UCSD-AML1 (cell line): Measurements from ENCODE around the gene UPP1.

Source experiments
- DNase-seq: peaks from one replicate; lab custom pipeline; 2025; ENCODE audit not compliant: unreplicated experiment; lab: John Stamatoyannopoulos, UW

The UPP1 gene

DNA sequence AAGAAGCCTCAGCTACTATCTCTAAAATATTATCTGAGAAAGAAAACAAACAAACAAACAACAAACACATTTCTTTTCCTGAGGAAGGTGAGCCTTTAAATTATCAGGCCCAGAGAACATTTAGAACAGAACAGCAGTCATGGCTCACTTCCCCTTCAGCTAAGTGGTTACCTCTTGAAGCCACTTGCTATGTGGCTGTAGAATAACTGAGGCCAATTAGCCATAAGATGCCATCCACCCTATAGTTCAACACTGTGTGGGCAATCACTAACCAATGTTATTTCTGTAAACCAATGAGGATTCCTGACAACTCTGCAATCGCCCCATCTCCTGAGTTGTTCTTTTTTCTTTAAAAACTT, 3.7 kb upstream of the UPP1 start:
- no peak for DNase-seq

DNA sequence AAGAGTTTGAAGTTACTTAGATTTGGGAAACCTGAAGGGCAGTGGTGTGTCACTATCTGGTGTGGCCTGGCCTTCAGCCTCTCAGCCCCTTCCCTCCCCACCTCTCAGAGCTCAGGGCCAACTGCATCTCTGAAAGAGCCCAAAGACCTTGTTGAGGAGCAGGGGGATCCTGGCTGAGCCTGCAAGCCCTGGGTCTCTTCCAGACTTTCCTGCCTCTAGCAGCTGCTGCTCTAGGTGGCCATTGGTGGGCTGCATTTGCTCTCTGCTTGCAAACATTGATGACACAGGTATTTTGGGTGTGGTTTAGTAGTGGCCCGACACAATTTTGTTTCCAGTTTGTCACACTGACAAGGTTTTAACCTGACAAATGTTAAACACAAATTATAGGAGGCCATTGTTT, 3.1 kb upstream of the UPP1 start:
- no peak for DNase-seq

DNA sequence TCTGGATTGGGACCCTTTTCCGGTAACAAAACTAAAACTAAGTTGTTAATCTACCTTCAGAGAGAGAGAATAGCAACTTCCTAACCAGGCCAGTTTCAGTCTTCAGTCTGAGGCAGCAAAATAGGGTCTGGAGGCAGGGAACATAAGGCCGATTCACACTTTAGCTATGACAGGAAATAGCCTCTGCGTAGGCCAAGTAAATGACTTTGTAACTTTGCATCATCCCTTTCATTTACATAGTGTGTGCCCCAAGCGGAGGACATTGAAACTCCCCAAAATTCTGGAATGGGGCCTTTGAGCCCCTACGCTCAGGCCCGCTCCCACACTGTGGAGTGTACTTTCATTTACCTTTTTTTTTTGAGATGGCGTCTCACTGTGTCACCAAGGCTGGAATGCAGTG, 1.7 kb upstream of the UPP1 start:
- DNase-seq, result no peak

DNA sequence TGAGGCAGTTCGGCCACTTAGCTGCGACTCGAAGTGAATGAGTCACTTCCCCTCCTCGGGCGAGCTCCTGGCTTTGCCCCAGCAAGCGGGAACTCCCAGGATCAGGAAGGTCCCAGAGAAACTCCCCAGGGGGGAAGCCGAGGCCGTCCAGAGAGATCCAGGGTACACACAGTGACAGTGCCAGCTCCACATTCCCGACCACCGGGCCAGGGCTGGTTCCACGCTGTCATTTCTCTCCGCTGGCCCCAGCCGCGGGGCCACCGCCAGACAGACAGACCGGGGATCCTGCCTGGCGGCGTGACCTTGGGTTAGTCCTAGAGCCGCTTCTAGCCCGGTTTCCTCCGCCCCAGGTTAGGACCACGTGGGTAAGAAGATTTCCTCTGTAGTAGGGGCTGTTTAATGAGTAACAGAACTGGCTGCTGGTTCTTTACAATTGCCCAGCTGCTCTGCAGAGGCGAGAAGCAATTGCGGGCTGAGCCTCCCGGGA, 463 bp upstream of the UPP1 start:
- DNase-seq, result no peak

DNA sequence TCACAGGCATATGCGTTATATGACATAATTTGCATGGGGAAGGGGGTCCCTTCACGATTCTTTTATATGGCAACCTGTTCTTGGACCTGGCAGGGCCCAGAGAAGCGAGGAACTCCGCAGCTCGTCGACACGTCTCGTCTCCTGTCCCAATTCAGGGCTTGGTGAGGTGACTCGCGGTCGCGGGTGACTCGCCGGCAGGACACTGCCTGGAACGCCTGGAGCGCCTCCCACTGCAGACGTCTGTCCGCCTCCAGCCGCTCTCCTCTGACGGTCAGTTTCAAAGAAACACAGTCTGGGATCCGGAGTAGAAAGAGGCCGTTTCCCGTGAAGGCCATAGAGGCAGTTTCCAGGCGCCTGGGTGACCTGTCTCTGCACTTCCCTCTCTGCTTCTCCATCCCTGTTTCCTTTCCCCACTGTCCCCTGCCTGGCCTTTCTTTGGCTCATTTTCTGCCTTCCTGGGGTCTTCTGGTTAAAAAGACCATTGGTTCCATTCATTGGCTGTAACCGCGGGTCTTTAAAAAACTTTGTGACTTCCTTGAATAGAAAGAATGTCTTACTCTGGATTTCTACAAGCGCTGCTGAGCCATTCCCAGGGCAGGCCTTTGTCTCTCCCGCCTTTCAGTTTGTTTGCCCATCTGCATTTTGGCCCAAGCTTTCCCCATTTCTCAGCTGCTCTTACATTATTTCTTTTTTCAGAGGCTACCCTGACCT, 1.2 kb downstream of the UPP1 start:
- no peak for DNase-seq

DNA sequence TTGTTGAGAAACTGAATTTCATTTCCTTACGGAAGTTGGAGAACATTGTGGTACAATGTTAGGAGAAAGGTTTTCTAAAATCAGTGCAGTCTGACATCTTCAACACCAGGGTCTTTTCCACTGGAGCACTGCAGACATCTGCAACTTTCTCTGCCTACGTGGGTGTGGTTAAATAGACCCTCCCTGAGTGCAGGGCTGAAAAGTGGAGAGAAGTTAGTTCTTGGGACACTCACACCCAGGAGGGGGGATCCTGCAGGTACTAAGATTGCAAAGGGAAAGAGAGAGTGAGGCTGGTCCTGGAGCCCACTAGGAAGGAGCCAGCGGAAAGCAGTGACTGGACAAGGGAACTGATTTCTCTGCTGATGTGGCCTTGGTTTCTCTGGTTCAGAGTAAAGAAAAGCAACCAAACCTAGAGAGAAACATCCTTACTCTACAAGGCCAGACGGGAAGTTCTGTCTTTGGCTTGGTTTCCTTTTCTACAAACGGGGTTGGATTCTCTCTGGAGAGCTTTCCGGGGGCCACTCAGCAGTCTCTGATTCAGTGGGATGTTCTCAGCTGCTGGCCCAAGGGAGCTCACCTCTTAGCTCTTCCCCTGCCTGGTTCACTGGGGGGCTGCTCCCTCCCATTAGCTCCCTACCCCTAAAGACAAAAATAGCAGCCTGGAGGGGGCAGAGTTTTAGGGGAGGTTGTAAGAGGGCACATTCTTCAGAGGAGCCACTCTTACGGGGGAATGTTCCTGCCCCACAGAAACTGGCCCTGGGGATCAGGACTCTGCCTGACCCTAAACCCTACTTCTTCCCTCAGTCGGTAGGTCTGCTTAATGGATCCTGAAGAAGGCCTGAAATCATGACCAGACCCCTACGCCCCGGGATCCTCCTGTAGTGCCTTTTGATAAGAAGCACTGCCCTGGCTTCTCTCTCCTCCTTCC, 2.7 kb downstream of the UPP1 start:
- DNase-seq, result no peak

DNA sequence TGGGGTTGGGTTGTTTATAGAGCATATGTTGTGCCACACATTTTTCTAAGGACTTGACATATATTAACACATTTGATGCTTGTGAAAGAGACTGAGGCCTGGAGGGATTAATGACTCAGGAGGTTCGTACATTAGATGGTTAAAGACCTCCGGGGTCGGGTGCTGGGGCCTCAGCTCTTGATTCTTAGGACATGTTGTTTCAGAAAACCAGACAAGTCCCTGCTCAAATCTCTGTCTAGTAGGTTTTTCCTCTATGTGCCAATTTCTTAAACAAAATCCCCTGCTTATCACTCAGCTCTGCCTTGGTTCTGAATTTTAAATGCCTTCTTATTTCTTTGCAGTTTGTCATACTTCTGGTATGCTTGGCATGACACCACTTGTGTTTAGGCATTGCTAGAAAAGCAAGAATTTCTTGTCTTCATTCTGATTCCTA, 5.8 kb downstream of the UPP1 start:
- no peak for DNase-seq

DNA sequence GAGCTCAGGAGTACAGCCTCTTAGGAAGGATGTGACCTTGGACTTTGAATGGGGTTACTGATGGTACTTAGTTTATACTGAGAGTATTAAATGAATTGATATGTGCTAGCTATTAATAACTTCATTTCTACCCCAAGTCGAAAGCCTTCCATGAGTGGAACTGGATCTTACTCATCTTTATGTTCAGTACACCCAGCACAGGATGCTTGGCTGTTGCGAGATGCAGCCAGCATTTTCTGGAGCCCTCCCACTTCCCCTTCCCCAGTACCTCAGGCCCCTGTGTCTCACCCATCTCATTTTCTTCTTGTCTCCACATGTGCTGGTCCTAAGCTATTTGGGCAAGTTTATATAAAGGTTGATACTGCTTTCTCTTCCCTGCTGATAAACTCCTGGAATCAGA, 7.2 kb downstream of the UPP1 start:
- DNase-seq, result no peak

DNA sequence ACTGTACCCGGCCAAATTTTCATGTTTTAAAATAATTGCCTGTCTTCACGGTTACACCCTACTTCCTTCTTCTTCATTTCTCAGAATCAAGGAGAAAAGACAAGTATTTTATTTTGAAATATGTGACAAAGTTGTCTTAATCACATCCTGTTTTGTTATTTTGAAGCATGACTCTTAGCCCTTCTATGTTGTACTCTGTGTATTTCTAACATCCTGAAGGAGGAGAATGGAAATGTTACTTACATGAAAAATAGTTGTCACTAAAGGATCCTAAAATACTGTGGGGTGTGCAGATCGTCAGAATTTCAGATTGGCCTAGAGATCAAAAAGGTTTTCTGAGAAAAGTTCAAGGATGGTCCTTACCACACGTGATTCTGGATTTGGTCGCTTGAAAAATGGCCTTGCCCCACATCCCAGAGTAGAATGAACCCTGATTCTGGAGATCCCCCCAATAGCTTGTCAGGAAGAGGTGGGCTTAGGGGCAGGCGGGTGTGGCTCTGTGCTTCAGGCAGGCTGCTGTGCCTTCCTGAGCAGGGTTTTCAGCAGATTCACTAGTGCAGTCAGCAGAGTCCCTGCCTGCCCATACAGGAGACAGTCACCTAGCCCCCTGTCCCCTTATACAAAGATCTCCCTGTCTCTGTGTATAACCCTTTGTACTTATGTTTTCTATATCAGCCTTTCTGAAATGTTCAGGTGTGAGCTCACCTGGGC, 8.6 kb downstream of the UPP1 start:
- DNase-seq, result no peak

DNA sequence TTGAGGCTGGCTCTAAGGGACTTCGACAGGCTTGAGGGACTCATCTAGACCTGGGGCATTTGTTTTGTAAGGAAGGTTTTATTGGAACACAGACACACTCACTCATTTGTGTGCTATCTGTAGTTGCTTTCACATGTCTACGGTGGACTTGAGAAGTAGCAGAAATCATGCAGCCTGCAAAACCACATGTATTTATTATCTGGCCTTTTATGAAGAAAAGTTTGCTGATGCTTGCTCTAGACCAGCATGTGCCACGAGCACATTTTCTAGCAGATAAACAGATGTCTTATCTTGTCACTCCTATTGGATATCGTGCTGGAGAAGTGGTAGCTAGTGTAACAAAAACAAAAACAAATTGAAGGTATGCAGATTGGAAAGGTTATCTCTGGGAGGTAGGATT, 9.8 kb downstream of the UPP1 start:
- no peak for DNase-seq

DNA sequence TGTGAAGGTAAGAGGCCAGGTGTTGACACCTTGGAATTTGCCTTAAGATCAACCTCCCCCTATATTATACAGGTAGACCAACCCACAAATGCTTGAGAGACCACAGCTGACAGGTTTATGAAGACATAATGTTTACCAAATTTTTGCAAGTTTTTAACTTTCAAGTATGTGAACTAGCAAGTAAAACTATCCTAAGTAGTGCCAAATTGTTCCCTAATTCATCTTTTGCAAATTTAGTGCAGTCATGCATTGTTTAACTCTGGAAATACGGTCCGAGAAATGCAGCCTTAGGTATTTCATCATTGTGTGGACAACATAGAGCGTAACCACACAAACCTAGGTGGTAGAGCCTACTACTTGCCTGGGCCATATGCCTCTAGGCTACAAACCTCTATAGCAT, 10.7 kb downstream of the UPP1 start:
- DNase-seq, result no peak

DNA sequence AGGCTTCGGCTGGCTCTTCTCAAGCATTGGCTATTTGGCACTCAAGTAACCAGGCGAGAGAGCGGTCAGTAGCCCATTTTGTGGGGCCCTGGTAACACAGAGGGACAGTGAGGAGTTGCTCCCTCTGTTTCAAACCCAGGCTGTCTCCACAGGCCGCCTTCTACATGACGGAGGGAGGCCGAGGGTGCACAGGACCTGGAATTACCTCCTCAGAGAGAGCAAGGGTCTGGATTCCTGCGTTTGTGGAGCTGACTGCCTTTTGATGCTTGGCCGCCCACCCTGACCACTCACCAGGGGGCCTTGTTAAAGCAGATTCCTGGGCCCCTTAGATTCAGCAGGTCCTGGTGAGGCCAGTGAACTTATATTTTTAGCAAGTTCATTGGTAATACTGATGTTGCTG, 12.3 kb downstream of the UPP1 start:
- no peak for DNase-seq

DNA sequence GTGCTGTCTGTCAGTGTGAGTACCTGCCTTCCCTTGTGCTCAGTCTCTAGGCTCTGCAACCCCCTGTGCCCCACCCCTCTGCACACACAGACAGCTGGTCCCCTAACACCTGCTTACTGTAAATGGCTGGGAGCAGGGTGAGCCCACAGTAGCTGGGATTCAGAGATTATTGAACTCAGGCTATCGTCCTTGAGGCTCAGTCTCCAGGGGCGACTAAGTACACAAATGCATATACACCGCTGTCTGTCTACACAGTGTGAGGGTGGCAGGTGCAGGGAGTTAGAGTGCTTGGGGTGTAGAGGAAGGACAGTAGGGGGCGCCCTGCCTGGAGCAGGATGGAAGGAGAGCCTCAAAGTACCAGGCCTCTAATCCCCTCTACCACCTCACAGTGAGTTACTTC, 12.9 kb downstream of the UPP1 start:
- DNase-seq, result no peak

DNA sequence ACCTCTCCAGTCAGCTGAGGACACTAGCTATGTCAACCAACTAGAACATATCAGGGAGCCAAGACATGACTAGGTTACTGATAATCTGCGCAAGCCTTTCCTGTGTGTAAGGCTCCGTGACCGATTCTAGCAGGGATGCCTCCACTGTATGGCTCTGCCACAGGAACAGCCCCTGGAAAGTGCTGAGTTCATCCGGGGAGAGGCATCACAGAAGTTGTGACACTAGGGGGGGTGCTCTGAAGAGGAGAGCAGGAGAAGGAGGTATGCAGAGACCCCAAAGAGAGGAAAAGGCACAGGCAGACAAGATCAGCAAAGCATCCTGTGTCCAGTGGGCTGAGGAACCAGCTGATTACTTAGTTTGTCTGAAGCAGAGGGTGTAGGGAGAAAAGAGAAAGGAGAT, 13.5 kb downstream of the UPP1 start:
- DNase-seq, result no peak

DNA sequence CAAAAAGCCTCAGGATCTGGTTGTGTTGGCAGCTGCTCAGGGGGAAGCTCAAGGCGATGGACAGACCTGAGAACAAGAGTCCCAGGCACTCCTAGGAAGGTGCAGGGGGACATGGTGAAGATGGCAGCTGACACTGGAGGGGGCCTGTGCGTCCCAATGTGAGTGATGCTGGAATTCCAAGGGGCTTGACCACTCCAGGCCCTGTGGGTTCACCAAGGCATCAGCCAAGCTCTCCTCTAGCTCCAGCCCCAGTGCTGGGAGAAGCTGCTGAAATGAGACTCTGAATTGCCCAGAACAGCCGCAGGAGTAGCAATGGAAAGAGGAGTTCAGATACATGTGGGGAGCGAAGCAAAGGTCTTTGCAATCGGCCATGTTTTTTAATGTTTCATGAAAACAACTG, 16.0 kb downstream of the UPP1 start:
- no peak for DNase-seq

DNA sequence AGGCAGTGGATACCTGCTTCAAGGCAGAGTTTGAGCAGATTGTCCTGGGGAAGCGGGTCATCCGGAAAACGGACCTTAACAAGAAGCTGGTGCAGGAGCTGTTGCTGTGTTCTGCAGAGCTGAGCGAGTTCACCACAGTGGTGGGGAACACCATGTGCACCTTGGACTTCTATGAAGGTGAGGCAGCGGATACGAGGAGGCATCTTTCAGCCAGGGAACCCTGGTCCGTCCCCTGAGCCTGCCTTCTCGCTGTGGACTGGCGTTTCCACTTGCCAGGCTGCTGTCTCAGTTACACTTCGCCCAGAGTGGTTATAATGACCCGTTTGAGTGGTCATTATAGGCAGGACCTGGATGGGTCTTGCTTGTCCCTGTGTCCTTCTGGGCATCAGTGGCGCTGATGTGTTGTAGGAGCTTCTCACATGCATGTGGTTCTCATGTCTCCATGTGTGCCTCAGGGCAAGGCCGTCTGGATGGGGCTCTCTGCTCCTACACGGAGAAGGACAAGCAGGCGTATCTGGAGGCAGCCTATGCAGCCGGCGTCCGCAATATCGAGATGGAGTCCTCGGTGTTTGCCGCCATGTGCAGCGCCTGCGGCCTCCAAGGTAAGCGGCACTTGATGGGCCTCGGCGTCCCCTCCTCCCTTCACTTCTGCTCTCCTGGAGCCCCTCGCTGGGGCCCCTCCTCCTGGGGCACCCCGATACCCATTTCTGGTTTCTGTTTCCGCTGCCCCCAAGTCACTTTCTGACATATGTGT, 18.0 kb downstream of the UPP1 start:
- DNase-seq, result no peak

DNA sequence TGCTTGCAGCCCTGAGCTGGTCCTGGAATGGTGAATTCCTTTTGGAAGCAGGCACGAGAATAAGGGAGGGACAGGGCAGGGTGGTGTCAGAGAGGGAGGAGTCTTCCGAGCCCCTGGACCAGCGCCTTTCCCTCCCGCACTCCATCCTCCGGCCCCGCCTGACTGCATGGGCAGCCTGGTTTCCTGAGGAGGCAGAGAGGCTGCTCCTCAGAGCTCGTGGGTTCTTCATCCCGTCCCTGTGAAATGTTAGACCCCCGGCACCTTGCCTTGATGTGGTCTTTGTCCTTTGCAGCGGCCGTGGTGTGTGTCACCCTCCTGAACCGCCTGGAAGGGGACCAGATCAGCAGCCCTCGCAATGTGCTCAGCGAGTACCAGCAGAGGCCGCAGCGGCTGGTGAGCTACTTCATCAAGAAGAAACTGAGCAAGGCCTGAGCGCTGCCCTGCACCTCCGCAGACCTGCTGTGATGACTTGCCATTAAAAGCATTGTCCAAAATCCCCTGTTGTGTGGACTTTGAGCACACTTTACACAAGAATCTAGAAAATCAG, 18.9 kb downstream of the UPP1 start:
- DNase-seq, result no peak

DNA sequence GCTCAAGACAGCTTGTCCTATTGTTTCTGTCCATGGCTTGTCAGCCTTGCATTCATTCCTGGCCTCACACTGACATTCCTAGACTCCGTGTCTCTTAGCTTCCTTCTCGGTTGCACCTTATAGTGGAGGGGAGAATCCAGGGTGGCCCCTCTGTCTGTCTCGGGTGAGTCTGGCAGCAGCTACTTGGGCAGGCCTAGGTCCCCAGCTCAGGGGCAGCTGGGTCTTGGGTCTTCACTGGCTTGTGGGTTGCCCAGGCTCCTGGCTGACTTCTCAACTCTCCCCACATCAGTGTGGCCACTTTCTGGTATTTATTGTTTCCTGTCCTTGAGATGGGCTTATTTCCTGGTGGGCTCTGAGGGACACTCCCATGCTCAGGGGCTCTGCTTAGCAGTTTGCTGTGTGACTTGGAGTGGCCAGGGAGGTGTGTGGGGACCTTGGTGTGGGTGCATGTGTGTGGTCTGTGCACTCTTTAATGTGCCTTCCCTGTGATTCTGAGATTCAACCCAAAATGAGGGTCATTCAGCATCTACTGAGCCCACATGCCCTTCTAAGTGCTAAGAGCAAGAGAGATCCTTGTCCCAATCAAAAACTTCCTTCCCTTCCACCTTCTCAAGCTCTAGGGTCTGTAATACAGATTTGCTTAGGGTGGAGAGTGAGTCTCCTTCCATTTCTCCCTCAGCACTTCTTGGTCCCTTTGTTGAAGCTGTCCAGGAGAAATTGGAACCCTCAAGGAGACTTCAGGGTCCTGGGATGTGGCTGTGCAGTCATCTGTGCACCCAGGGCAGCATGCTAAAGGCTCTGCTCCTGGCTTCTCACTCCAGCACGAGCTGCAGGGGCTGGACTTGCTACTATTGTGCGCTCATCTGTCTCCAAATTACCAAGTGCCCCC, 20.1 kb downstream of the UPP1 start:
- DNase-seq, result no peak

DNA sequence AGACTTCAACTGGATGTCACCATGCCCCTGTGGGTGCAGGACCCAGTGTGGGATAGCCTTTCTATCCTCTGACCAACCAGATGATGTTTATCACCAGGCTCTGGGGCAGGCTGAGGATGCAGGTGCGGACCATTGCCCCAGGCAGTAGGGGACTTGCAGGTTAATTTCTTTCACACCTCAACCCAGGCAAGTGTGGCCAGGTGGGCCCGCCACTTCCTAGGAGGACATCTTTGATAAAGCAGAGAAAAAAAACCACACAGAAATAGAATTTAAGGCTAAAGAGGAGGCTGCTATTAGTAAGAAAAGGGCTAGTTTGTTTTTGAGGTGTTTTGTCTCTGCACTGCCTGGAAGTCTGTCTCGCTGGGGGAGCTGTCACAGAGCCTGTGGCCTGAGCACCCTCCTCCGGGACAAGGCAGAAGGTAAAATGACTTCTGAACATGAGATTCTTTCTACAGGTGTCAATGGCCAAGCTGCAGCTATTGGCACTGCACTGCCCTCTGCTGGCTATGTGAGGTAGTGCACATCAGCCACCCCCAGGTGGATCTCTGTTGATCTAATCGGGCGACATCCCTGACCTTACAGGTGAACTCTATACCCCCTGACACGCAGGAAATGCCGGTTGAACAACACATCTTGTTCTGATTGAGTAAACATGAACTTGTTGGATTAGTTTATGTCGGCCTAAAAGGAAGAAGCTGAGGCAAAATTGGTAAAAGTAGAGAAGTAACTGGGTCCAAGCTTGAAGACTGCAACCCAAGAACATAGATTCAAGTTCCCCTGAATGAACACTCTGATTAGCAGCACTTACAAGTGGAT, 21.0 kb downstream of the UPP1 start:
- DNase-seq, result peak; percentile 42
